ENCODE data around the gene NUP188.
"Not testable (repeated sequence)": the region's sequence is repeated elsewhere in the genome, so short reads cannot be mapped to it uniquely, and the experiment has no call there.

NUP188 gene

DNA sequence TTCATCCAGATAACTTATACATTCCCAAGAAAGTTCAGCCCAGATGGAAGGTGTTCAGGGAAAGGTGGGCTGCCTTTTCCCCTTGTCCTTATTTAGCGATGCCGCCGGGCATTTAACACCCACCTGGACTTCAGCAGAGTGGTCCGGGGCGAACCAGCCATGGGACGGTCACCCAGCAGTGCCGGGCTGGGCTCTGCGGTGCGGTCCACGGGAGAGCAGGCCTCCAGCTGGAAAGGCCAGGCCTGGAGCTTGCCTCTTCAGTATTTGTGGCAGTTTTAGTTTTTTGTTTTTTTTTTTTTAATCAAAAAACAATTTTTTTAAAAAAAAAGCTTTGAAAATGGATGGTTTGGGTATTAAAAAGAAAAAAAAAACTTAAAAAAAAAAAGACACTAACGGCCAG, 30.8 kb upstream of the NUP188 start:
- no peak for DNase-seq

DNA sequence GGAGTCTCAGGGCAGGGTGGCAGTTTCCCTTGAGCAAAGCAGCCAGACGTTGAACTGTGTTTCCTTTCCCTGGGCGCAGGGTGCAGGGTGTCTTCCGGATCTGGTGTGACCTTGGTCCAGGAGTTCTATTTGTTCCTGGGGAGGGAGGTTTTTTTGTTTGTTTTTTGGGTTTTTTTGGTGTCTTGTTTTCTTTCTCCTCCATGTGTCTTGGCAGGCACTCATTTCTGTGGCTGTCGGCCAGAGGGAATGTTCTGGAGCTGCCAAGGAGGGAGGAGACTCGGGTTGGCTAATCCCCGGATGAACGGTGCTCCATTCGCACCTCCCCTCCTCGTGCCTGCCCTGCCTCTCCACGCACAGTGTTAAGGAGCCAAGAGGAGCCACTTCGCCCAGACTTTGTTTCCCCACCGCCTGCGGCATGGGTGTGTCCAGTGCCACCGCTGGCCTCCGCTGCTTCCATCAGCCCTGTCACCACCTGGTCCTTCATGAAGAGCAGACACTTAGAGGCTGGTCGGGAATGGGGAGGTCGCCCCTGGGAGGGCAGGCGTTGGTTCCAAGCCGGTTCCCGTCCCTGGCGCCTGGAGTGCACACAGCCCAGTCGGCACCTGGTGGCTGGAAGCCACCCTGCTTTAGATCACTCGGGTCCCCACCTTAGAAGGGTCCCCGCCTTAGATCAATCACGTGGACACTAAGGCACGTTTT, 30.2 kb upstream of the NUP188 start:
- no peak for DNase-seq

DNA sequence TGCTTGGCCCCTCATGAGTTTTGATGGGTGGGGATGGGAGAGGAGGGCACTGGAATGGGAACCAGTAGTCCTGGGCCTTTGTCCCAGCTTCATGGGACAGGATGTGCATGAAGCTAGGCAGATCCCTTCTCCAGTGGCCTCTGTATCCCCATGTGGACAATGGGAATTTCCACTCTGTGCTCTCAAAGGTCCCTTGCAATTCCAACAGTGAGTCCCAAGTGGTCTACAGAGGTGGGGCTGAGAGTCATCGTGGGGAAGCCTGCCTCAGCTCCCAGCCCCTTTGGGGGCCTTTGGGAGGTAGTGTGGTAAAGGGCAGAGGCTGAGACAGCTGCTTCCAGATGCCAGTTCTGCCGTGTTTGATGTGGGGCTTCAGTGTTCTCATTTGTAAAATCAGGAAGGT, 28.6 kb upstream of the NUP188 start:
- DNase-seq: no peak

DNA sequence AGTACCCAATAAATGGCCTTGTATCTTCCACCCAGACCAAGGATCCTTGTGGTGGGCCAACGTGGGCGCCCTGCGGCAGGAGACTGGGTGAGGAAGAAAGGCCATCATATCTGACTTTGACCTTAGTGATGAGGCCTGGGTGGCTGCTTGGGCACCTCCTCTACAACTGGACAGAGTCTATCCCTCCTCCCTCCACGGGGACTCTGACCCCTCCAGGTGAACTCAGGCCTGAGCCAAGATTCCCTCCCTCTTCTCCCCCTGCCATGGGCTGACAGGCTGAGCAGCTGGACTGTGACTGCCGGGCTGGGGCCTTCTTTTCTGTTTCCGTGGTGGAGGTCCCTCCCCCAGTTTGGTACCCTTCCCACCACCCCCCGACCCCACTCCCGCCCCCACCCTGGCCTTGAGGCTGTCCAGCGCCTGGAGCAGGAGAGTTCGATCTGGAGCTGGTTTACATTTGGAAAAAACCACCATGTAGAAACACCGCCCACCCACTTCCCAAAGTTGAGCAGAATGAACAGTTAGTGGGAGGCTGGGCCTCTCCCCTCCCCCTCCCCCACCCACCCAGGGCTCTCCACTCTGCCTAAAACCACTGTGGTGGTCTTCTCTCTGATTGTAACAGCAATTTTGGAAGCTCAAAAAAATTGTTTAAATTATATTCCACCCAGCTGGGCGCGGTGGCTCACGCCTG, 28.0 kb upstream of the NUP188 start:
- no peak for DNase-seq

DNA sequence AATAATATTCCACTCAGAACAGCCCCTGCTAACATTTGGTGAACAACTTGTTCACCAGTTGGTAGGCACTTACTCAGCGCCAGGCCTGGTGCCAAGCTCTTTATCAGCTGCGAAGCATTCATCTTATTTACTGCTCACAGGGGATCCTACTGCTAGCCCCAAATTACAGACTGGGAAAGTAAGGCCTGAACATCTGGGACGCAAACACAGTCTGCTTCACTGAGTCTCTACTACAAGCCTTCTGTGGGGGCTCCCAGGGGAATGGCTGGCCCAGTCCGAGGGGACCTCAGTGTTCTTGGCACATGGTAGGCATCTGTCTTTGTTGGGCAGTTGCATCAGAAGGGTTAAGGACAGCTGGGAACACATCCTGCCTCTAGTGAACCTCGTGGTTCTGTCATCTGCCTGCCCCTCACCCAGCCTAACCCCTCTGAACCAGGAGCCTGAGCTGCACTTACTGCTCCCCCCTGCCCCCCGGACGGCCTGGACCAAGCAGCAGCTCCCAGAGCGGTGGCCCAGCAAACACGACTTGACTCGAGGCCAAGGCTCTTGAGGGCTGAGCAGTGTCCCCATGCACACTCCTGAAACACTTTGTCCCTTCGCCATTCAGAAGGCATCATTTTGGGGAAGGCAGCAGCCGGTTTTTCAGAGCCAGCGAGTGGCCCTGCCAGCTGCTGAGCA, 27.0 kb upstream of the NUP188 start, which contains the start of gene PHYHD1:
Gene PHYHD1, plus strand, starts transcription at position 602 of the 678 bp plus-strand sequence. CDS start 1,342 bp downstream, outside the sequence.
- no peak for DNase-seq

DNA sequence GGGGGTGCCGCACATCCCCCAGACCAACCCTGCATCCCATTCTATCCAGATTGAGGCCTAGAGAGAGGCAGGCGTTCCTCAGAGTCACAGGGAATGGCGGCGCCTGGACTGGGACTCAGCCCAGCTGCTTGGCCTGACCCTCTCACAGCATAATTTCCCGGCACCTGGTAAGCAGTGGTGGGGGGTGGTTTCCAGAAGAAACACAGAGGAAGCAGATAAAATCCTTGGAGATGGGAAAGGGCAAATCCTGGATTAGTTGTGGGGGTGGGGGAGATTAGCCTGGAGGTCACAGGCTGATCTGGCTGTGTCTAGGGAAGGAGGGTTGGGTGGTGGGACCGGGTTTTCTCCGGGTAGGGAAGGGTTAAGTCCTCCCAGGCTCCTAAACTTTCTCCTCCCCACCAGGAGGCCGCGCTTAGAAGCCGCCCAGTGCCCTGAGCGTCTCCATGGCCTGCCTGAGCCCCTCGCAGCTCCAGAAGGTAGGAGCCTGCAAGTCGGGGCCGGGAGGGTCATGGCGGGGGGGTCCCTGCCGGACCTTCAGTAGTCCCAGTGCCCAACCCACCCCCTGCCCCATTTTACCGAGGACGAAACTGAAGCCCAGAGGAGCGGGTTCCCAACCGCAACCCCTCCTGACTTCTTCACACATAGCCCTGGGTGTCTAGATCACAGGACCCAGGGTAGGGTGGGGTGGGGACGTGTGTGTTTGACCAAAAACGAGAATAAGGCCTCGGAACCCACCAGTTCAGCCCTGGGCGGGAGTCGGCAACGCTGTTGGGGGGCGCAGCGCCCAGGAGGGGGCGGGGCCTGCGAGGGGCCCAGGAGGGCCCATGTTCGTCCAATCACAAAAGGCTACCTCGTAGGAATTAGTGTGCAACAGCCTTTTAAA, 25.4 kb upstream of the NUP188 start:
- no peak for DNase-seq

DNA sequence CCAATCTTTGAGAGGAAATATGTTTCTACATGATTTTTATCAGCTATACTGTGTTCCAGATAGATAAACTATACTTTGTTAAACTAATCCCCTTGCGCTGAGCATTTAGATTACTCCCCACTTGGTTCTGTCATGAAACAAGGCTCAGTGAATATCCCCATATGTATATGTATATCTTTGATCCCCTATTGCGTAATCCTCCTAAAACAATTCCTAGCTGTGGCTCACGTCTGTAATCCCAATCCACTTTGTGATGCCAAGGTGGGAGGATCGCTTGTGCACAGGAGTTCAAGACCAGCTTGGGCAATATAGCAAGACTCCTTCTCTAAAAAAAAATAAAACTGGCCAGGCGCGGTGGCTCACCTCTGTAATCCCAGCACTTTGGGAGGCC, 24.0 kb upstream of the NUP188 start:
- no peak for DNase-seq

DNA sequence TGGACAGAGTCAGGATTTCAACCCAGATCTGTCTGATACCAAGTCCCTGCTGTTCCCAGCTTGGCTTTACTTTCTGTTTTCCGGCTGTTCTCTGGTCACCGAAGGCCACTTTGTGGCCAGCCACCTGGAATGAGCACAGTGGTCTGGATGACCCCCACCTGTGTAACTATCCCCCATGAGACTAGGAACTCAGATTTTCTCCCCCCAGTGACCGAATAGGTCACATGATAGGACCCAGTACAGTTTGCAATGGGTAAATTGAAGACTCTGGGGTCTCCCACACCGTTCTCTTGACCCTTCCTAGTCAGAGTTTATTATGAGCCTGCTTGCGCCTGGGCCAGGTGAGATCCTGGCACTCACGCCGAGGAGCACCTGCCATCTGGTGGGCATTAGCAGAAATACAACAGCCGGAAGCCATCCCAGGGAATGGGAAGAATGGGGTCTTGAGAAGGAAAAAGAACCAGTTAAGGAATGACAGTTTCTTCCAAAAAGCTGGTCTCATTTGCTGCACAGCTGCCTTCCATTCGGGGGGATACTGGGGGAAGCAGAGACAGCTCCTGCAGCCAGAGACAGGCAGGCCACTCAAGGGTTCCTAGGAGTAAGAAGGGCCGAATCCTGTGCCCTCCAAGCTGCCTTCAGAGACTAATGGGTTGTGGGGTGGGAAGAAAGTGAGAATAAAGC, 19.6 kb upstream of the NUP188 start:
- peak; percentile 43 for DNase-seq

DNA sequence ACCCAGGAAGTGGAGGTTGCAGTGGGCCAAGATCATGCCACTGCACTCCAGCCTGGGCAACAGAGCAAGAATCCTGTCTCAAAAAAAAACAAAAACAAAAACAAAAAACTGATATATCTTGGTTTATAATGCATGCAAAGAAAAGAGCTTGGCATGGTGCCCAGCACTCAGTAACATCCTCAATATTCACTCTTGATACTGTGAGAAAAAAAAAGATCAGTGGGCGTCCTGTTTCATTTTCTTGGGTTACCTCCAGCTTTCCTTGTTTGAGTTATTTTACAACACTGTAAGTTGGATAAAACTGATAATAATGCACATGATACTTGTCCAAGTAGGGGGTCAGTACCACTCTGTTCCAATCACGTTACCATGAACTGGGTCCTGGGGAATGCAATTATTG, 18.9 kb upstream of the NUP188 start:
- no peak for DNase-seq

DNA sequence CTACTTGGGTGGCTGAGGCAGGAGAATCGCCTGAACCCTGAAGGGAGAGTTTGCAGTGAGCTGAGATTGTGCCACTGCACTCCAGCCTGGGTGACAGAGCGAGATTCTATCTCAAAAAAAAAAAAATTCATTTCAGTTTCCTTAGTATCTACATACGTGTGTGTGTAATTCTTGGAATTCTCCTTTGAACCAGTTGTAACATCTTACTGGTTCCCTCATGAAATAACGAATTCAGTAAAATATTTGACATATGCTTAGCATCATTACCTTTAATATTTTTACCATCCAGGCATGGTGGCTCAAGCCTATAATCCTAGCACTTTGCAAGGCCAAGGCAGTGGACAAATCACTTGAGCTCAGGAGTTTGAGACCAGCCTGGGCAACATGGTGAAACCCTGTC, 17.9 kb upstream of the NUP188 start:
- DNase-seq: no peak

DNA sequence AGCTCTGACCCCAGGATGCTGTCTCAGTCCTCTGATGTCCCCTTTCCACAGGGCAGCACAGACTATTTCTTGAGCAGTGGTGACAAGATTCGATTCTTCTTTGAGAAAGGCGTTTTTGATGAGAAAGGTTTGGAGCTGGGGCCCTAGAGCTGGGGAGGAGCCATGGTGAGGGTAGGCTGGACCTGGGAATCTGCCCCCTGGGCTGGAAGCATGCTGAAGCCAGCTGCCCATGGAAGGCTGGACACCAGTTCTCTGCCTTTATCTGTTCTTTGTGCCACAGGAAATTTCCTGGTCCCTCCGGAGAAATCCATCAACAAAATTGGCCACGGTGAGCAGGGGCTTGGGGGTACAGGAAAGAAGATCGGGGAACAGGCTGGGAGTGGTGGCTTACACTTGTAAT, 13.8 kb upstream of the NUP188 start:
- no peak for DNase-seq

DNA sequence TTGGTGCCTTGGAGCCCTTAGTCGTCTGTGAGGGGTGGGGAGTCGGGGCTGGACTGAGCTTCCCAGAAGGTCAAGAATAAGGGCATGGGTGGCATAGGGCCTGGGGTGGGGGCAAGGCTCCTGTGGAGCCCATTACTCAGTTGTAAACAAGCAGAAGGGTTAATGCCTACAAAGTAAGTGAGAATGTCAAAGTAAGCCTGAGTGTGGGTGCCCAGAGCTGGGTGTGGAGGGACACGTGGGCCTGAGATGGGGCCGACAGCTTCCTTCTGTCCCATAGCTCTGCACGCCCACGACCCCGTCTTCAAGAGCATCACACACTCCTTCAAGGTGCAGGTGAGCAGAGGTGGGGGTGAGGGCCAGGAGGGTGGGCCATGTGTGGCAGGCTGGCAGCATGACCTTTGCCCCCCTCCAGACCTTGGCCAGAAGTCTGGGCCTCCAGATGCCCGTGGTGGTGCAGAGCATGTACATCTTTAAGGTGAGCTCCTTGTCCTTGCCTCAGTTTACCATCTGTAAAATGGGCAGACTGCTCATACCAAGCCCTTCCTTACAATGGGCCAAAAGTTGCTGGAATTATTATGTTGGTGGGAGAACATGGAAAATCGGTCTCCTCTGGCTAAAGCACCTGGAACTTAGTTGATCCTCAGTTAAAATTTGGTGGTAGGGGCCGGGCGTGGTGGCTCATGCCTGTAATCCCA, 11.2 kb upstream of the NUP188 start:
- no peak for DNase-seq

DNA sequence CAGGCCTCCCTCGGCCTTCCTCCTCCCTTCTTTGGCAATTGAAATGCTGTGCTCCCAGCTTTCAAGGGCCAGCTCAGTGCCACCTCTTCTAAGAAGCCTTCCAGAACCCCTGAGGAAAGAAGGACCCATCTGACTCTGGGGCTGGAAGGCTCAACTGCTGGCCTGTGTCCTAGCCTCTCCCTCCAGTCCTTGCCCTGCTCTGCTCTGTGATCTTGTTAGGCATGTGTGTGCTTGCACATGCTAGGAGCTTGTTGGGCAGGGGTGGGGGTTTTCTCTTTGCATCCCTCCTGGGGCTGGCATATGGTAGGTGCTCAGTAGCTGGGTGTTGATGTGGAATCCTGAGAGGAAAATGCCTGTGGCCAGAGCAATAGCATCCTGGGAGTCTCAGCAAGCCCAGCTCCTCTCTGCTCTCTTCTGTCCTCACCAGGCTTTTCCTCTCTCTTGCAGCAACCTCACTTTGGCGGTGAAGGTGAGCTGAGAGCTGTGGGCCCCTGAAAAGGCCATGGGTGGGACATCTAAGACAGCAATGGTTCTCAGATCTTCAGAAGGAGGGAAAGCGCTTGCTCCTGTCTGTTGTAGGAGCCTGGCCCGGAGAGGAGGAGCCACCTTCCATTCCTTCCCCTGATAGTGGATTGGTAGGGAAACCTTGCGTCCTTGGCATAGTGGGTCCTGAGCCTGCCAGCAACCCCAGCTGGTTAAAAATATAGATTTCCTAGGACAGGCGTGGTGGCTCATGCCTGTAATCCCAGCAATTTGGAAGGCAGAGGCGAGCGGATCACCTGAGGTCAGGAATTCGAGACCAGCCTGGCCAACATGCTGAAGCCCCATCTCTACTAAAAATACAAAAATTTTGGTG, 10.0 kb upstream of the NUP188 start:
- DNase-seq: no peak

DNA sequence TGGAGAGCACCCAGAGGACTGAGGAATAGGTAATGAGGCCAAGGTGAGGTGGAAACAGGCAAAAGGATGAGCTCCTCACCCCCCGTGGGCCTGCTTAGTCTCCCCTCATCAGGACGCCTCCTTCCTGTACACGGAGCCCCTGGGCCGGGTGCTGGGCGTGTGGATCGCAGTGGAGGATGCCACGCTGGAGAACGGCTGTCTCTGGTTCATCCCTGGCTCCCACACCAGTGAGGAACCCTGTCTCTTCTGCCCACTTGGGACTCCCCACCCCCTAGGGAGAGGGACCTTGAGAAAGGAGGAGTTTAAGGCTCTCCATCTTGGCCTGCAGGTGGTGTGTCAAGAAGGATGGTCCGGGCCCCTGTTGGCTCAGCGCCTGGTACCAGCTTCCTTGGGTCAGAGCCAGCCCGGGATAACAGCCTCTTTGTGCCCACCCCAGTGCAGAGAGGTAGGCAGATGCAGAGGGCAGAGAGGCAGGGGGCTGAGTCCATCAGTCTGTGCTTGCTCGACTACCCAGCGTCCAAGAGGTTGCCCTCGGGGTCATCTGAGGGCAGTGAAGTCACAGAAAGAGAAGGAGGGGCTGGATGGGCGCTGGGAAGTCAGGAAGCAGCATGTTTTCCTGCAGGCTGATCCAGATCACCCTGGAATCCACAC, 7.1 kb upstream of the NUP188 start:
- no peak for DNase-seq

DNA sequence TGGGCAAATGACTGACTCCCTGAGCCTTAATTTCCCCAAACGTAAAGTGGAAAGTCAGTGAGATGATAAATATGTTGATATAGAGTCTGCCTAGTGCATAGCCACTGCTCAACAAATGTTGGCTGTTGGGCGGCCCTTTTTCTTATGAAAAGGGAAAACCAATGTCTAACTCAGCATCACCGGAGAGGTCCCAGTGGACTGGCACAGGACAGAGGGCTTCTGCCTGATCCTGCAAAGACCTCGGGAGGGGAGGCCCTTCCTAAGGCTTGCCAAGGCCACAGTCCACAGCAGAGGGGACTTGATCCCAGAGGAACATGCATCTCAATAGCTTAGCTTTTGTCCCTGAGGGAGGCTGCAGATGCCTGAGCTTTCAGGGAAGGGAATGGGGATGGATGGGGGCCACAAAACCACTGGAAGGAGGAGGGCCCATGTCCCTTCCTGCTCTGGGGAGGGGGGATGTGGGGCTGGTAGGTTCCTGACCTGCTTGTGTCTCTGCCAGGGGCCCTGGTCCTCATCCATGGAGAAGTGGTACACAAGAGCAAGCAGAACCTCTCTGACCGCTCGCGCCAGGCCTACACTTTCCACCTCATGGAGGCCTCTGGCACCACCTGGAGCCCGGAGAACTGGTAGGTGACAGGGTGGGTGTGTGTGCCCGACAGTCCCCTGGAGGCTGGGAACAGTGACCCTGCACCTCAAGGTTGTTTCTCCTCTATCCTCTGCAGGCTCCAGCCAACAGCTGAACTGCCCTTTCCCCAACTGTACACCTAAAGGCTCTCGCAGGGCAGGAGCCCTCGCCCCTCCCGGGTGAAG, 6.3 kb upstream of the NUP188 start:
- DNase-seq: no peak

DNA sequence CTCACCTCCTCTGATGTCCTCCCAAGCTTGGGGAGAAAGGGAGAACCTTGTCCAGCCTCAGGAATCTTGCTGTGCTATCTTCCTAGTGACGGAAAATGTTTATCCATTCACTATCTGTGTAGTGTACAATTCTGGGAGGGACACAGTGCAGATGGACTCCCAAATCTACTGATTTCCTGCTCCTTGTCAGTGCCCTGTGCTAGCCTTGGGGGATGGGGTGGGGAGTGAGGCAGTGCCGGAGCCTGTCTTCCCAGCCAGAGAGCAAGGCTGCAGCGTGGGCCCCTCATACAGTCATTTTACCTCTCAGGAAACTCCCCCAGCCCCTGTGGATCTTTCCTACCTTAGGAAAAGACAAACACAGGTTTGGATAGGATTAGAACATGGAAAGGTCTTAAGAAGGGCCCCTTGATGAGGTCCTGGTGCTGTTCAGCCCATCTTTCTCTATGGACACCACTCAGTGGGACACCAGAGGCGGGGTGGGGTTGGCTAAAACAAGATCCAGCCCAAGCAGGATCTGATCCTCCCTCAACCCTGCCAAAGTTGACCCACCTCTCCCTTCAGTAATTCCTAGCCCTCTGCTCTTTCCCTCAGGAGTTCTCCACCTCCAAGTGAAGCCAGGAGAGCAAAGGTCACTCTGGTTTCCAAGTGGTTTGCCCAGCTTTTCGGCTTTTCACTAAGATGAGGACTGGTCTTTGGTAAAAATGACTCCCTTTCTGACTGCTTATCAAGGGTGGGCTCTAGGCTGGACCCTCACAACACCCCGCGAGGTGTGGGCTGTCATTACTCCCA, 3.5 kb upstream of the NUP188 start:
- DNase-seq: no peak

DNA sequence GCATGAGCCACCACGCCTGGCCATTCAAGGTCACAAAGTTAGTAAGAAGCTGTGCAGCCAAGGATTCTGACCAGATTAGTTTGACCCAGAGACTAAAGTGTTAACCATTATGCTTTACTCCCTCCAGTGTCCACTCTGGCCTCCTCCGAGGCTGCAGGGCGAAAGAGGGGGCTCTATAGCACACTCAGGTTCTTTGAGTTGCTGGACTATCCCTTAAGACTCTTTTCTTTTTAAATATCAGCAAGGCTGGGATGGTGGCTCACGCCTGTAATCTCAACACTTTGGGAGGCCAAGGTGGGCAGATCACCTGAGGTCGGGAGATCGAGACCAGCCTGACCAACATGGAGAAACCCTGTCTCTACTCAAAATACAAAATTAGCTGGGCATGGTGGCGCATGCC, 2.5 kb upstream of the NUP188 start:
- not testable (repeated sequence) for DNase-seq

DNA sequence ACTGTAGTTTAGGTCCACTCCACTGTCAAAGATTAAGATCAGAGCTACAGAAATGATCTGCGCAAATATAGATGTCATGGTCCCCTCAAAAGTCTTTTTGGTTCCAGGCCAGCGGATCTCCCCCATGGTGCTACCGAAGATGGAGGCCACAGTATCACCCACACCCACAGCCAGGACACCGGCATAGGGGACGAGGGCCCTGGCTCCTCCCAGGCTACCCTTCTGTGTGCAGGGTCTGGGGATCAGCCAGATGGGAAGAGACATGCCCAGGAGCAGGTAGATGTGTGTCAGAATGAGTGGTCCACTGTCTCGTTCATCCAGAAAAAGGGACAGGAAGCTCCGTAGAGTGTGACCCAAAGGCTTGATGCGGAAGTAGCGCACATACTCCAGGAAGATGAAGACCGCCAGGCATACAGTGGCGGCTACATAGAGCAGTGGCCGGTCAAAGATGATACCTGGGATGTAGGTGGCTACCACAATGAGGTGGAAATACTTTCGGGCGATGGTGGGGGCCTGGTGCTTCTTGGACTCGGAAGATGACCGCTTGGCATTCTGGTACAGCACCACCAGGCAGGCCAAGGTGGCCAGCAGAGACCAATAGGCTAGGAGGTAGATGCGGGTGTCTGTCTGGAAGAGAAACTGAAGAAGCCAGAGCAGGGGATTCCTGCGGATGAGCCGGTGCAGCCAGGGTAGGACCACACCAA, 1.5 kb upstream of the NUP188 start:
- DNase-seq: no peak
